OCI-LY7 (cell line): ENCODE results near the gene MGST2.
"Not testable (repeated sequence)": the region's sequence is repeated elsewhere in the genome, so short reads cannot be mapped to it uniquely, and the experiment has no call there.

ENCODE experiments used
- EZH2phosphoT487 ChIP-seq: fragments of 200-600 bp; sonication (generic); IDR thresholded peaks from 2 replicates; pipeline ENCODE4 v1.6.1; 2018; ENCODE audit warnings: low read depth, borderline replicate concordance, mild to moderate bottlenecking, mixed run types, antibody characterized with exemption, low read length, moderate library complexity, mixed read lengths
- TF ChIP-seq, protein P1 (sequence below): fragments of 200-600 bp; sonication (generic); conservative IDR thresholded peaks from 2 replicates; pipeline ENCODE4 v1.5.1; 2014; ENCODE audit warnings: mild to moderate bottlenecking, antibody characterized with exemption, low read length, moderate library complexity, mixed read lengths

- TF ChIP-seq, protein P1, sequence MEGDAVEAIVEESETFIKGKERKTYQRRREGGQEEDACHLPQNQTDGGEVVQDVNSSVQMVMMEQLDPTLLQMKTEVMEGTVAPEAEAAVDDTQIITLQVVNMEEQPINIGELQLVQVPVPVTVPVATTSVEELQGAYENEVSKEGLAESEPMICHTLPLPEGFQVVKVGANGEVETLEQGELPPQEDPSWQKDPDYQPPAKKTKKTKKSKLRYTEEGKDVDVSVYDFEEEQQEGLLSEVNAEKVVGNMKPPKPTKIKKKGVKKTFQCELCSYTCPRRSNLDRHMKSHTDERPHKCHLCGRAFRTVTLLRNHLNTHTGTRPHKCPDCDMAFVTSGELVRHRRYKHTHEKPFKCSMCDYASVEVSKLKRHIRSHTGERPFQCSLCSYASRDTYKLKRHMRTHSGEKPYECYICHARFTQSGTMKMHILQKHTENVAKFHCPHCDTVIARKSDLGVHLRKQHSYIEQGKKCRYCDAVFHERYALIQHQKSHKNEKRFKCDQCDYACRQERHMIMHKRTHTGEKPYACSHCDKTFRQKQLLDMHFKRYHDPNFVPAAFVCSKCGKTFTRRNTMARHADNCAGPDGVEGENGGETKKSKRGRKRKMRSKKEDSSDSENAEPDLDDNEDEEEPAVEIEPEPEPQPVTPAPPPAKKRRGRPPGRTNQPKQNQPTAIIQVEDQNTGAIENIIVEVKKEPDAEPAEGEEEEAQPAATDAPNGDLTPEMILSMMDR, result not testable (repeated sequence)
- not testable (repeated sequence) for TF ChIP-seq EZH2phosphoT487
Observed at GRCh38 chr4:139638306-139638705, 27.3 kb upstream of the MGST2 start.
